ENCODE data around the gene DISP2.

Gene DISP2

DNA sequence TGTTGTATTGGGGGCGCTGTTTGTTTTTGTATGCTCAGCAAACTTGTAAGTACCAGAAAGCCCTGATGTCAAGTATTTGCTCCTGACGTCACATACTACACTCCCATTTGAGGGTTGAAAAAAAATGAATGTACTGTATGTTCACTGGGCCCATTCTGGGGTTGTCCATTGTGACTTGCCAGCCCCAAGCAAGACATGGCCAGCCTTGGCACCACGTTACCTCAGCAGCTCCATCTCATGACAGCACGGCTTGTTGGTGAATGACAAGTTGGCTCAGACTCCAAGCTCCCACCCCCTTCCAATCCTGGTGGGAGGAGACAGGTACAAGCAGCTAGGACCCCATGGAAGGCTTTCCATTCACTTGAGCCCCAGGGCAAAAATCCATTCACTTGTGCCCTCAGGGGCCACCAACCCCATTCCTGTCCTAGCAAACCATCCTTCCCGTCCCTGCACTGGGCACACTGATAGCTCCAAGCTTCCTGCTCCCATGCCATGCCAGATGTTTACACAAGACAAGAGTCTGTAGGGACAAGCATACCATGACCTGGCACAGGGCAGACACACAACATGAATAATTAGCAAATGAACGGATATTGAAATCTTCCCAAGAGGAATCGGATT is 5.6 kb upstream of the DISP2 start:
- no peak overlapping the region for H3K27ac ChIP-seq (ENCODE audit: low read length)

DNA sequence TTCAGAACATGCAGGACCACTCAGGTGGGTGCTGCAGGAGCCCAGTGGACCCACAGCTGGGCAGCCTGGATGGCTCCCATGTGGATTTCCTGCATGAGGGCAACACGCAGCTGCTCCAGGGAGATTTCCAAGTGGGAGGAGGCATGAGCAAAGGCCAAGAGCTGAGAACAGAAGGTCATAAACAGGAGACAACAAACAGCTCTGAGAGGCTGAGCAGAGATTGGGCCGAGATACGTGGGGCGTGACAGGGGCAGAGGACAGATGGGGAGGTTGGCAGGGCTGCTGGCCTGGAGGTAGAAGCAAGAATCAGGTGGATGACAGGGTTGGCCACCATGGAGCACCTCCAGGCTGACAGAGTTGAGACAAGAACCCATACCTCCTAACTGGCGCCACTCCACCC is 4.3 kb upstream of the DISP2 start:
- Histone ChIP-seq H3K4me2 (ENCODE audit: insufficient read depth, low read length) (no peak overlapping the region), H3K4me3 (ENCODE audit: low read depth in 1 of 2, low read length in 2 of 2) (no peak overlapping the region), H4K20me1 (ENCODE audit: insufficient read depth, low read length) (no peaks in the 10 kb centered on the region), H3K27me3 (ENCODE audit: insufficient read depth, low read length, poor library complexity) (no peaks in the 10 kb centered on the region), H3K27ac (ENCODE audit: low read length) (no peak overlapping the region), H3K9ac (ENCODE audit: low read depth, low read length) (no peak overlapping the region), H3K36me3 (ENCODE audit: insufficient read depth, low read length) (no peaks in the 10 kb centered on the region), H2AFZ (ENCODE audit: low read depth, low read length) (no peak overlapping the region), H3K4me1 (ENCODE audit: insufficient read depth, low read length) (peaks cover 16% of the 10 kb centered on the region), H3K9me3 (ENCODE audit: insufficient read depth, low read length, severe bottlenecking) (no peaks in the 10 kb centered on the region), H3K79me2 (ENCODE audit: insufficient read depth, low read length) (no peaks in the 10 kb centered on the region)
- no peak for TF ChIP-seq EZH2 (IDR thresholded peaks at IDR 0.05; ENCODE audit: borderline replicate concordance, low read depth, low read length, severe bottlenecking)
- TF ChIP-seq, protein P1, sequence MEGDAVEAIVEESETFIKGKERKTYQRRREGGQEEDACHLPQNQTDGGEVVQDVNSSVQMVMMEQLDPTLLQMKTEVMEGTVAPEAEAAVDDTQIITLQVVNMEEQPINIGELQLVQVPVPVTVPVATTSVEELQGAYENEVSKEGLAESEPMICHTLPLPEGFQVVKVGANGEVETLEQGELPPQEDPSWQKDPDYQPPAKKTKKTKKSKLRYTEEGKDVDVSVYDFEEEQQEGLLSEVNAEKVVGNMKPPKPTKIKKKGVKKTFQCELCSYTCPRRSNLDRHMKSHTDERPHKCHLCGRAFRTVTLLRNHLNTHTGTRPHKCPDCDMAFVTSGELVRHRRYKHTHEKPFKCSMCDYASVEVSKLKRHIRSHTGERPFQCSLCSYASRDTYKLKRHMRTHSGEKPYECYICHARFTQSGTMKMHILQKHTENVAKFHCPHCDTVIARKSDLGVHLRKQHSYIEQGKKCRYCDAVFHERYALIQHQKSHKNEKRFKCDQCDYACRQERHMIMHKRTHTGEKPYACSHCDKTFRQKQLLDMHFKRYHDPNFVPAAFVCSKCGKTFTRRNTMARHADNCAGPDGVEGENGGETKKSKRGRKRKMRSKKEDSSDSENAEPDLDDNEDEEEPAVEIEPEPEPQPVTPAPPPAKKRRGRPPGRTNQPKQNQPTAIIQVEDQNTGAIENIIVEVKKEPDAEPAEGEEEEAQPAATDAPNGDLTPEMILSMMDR (IDR thresholded peaks at IDR 0.05; ENCODE audit: borderline replicate concordance, extremely low read depth, low read length, poor library complexity, severe bottlenecking), result no peak
- ATAC-seq (ENCODE audit: insufficient read depth, low read depth) (no peak), DNase-seq (no peak)

More for the DNA sequence above, 5.6 kb upstream of the DISP2 start:
- Histone ChIP-seq H3K79me2 (ENCODE audit: insufficient read depth, low read length) (no peaks in the 10 kb centered on the region), H2AFZ (ENCODE audit: low read depth, low read length) (no peak overlapping the region), H3K9me3 (ENCODE audit: insufficient read depth, low read length, severe bottlenecking) (no peaks in the 10 kb centered on the region), H3K4me3 (ENCODE audit: low read depth in 1 of 2, low read length in 2 of 2) (no peak overlapping the region), H3K4me1 (ENCODE audit: insufficient read depth, low read length) (peaks cover 5% of the 10 kb centered on the region), H3K4me2 (ENCODE audit: insufficient read depth, low read length) (no peak overlapping the region), H3K27me3 (ENCODE audit: insufficient read depth, low read length, poor library complexity) (no peaks in the 10 kb centered on the region), H4K20me1 (ENCODE audit: insufficient read depth, low read length) (no peaks in the 10 kb centered on the region), H3K9ac (ENCODE audit: low read depth, low read length) (no peak overlapping the region), H3K36me3 (ENCODE audit: insufficient read depth, low read length) (no peaks in the 10 kb centered on the region)
- DNase-seq, result no peak
- TF ChIP-seq, protein P1 (IDR thresholded peaks at IDR 0.05; ENCODE audit: borderline replicate concordance, extremely low read depth, low read length, poor library complexity, severe bottlenecking), result no peak
- no peak for TF ChIP-seq EZH2 (IDR thresholded peaks at IDR 0.05; ENCODE audit: borderline replicate concordance, low read depth, low read length, severe bottlenecking)
- ATAC-seq (ENCODE audit: insufficient read depth, low read depth), result no peak

DNA sequence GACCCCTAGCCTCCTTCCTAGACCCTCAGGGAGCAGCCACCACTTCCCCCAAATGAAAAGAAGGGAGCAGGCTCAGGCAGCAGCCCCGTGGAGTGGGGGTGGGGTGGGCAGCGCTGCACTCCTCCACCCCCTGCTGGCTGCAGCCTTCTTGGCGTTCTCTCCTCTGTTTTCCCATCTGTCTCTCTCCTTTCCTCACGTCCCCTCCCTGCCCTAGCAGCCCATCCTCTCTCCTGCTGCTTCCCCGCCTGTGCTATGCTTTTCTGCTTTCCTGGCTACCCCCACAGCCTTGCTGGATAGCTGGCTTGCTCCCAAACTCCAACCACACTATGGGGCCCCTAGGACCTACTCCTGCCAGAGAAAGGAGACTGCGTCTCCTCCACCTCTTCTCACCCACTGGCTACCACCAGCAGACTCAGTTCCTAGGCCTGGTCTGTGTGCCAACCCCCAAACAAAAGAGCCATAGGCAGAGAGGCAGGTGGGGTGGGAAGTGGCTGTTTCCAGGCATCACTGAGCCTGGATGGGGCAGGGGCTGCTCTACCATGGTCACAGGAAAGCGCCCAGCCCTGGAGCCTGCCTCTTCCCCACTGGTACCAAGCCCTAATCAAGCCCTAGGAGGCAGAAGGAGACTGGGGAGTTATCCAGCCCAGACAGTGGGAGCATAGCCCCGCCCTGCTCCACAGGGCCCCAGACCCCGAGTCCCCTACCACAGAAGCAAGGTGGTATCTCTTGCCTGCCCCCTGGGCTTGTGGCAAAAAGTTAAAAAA is 3.4 kb upstream of the DISP2 start:
- peak; percentile 43; the same call in 1 of the 3 replicates for ATAC-seq (ENCODE audit: insufficient read depth, low read depth)
- Histone ChIP-seq H3K4me2 (ENCODE audit: insufficient read depth, low read length) (no peak overlapping the region), H3K27ac (ENCODE audit: low read length) (no peak overlapping the region)

More for the DNA sequence above, 3.4 kb upstream of the DISP2 start:
- DNase-seq, result peak; percentile 41
- Histone ChIP-seq H3K9me3 (ENCODE audit: insufficient read depth, low read length, severe bottlenecking) (no peaks in the 10 kb centered on the region), H3K79me2 (ENCODE audit: insufficient read depth, low read length) (no peaks in the 10 kb centered on the region), H3K27me3 (ENCODE audit: insufficient read depth, low read length, poor library complexity) (no peaks in the 10 kb centered on the region), H4K20me1 (ENCODE audit: insufficient read depth, low read length) (no peaks in the 10 kb centered on the region), H3K36me3 (ENCODE audit: insufficient read depth, low read length) (no peaks in the 10 kb centered on the region), H3K4me3 (ENCODE audit: low read depth in 1 of 2, low read length in 2 of 2) (no peak overlapping the region), H3K4me1 (ENCODE audit: insufficient read depth, low read length) (peaks cover 19% of the 10 kb centered on the region), H2AFZ (ENCODE audit: low read depth, low read length) (no peak overlapping the region), H3K9ac (ENCODE audit: low read depth, low read length) (no peak overlapping the region)
- no peak for TF ChIP-seq EZH2 (IDR thresholded peaks at IDR 0.05; ENCODE audit: borderline replicate concordance, low read depth, low read length, severe bottlenecking)
- TF ChIP-seq, protein P1 (IDR thresholded peaks at IDR 0.05; ENCODE audit: borderline replicate concordance, extremely low read depth, low read length, poor library complexity, severe bottlenecking), result peak; percentile 69
